ENCODE measurements around the gene CYTH1.
A peak's percentile ranks its signal among the peaks of the same experiment; 100 is the strongest.
"Not testable (repeated sequence)": the region's sequence is repeated elsewhere in the genome, so short reads cannot be mapped to it uniquely, and the experiment has no call there.

CYTH1 gene

GRCh38 chr17:78787444-78787843 lies 5.4 kb upstream of the CYTH1 start:
- no peak for DNase-seq (ENCODE audit: low read depth)

DNA sequence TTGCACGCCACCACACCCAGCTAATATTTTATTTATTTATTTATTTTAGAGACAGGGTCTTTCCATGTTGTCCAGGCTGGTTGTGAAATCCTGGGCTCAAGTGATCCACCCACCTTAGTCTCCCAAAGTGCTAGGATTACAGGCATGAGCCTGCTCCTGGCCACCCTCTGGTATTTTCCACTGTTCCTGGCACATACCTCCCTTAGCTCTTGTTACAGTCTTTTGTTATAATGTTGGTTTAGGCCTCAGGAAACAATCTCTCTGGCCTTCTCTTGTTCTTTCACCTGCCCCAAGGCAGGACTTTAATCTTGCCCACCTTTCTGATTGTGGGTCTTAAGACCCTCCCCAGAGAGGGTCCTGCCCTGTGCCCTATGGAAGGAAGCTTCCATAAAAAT lies 3.6 kb upstream of the CYTH1 start:
- no peak for DNase-seq (ENCODE audit: low read depth)

DNA sequence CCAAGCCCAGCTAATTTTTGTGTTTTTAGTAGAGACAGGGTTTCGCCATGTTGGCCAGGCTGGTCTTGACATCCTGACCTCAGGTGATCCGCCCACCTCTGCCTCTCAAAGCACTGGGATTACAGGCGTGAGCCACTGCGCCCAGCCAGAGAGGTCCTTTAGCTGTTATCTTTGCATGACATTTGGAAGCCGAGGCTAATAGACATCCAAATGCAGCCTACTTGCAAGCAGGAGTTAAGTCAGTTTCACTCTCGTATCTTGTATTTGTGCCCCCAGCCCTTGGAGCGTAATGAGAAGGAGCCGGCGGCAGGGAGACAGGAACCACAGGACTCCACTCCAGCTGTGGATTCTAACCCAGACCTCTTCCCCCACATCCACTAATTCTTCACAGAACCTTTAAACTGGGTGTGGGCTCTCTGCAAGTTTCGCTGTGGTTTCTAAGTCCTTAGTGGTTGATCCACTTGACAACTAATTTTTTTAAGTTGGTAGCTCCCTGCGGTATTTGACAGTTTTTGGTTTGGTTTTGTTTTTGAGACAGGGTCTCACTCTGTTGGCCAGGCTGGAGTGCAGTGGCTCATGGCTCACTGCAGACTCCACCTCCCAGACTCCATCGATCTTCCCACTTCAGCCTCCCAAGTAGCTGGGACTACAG lies 3.1 kb upstream of the CYTH1 start:
- DNase-seq (ENCODE audit: low read depth): no peak

DNA sequence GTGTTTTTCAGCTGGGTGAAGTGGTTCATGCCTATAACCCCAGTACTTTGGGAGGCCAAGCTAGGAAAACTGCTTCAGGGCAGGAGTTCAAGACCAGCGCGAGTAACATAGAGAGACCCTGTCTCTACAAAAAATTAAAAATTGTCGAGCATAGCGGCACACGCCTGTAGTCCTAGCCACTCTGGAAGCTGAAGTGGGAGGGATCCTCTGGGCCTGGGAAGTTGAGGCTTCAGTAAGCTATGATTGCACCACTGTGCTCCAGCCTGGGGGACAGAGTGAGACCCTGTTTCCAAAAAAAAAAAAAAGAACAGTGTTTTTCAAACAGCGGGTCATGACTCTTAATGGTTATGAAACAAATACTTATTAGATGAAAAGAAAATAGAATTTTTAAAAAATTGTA lies 2.3 kb upstream of the CYTH1 start:
- DNase-seq (ENCODE audit: low read depth): no peak

DNA sequence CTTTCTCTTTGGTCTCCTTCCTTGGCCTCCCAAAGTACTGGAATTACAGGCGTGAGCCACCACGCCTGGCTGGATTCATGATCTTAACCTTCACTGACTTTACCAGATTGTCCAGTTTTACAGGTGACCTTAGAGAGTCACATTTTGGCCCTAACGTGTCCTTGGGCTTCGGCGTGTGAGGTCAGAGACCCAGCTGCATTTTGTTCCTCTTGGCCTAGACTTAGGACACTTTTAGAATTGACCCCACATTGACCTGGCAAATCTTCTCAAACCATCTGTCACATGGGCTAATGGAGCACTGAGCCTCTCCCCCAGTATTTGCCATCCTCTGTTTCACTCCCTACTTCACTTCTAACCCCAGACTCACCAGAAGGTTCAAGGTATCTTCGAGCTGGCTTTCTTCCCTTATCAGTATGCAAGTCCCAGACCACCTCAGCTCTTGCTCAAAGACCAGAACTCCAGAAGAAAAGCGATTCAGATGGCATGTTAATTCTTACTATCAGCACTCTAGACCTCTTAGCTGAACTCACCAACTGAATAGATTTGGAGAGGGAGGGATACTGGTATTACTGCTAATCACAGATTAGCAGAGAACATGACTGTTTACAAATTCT lies 1.7 kb upstream of the CYTH1 start:
- DNase-seq (ENCODE audit: low read depth): no peak

DNA sequence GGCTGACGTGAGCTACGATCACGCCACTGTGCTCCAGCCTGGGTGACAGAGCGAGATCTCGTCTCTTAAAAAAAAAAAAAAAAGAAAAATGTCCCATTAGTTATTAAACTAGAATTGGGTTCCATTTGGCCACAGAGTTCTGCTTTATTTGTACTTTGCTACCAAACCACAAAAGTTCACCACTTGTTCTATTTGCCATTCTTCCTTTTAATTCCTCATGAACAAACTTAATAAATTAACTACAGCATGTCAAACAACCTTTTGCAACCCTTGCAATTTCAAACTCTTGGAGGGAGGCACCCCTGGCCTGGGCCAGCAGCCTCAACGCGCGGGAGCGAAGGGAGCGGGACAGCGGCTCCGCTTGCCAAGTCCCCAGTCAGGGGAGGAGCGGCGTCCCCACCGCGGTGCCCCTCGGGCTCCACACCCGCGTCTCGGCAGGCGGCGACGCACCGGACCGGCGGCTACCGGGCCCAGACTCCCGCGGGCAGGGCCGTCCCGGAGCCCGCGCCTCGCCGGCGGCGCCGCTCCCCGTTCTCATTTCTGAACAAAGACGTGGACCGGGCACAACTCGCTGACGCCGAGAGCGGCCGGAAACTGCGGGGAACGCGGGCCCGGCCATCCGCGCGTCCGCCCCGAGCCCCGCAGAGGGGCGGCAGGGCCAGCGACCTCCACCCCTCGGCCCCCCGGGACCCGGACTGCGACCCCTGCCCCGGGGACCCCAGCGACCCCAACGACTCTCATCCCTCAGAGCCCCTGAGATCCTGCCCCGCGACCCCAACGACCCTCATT lies 775 bp downstream of the CYTH1 start:
- no peak for DNase-seq (ENCODE audit: low read depth)

DNA sequence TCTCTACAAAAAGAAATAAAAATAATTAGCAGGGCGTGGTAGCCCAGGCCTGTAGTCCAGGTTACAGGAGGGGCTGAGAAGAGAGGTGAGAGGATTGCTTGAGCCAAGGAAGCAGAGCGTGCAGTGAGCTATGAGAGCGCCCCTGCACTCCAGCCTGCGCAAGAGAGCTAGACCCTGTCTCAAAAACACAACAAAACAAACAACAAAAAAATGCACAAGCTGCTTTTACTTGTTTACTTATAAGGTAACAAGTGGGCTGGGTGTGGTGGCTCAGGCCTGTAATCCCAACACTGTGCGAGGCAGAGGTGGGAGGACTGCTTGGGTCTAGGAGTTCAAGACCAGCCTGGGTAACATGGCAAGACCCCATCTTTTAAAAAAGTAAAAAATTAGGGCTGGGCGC lies 1.7 kb downstream of the CYTH1 start:
- DNase-seq (ENCODE audit: low read depth): no peak

DNA sequence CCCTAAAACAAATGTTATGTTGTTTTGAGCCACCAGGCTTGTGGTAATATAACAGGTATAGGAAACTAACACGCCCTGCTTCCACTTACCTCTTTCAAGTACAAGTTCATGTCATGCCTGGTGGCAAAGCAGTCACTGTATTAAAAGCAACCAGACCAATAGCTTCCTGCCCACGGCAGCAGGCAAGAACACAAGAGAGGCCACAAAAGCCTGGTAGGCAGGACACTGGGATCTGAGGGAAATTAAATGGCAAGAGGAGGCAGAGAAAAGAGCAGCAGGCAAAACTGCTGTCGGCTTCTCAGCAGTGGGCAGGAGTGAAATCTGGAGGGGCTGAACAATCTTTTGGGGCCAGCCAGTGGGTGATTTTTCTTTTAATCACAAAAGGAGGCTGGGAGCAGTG lies 2.2 kb downstream of the CYTH1 start:
- DNase-seq (ENCODE audit: low read depth): peak; percentile 41

- DNase-seq (ENCODE audit: low read depth): not testable (repeated sequence)
These were observed 2.8 kb downstream of the CYTH1 start for GRCh38 chr17:78779286-78779651.

DNA sequence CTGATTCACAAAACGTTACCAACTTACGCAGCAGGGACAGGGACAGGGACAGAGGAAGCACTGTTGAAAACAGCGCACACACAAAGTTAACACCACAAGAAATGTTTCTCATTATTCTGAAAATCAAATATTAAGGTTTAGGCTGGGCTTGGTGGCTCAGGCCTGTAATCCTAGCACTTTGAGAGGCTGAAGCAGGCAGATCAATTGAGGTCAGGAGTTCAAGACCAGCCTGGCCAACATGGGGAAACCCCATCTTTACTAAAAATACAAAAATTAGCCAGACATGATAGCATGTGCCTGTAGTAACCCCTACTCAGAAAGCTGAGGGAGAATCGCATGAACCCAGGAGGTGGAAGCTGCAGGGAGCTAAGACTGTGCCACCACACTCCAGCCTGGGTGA lies 4.2 kb downstream of the CYTH1 start:
- no peak for DNase-seq (ENCODE audit: low read depth)

GRCh38 chr17:78774956-78775571 lies 7.0 kb downstream of the CYTH1 start:
- DNase-seq (ENCODE audit: low read depth): peak; percentile 41

DNA sequence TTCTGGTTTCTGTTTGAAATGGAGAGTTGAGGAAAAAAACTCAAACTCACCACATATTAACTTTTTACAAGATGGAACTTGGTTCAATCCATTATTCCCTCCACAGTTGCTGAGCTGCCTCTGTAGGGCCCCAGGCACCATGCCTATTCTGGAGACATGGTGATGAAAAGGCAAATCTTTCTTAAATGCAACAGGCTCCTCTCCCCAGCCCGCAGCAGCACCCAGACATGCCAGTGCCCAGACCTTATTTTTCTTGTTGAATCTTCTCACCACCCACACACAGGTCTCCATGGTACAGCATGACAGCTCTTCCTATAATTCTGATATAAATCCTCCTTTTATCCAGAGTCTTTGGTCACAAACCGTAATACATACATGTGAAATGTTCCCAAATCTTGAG lies 7.6 kb downstream of the CYTH1 start:
- DNase-seq (ENCODE audit: low read depth): no peak

DNA sequence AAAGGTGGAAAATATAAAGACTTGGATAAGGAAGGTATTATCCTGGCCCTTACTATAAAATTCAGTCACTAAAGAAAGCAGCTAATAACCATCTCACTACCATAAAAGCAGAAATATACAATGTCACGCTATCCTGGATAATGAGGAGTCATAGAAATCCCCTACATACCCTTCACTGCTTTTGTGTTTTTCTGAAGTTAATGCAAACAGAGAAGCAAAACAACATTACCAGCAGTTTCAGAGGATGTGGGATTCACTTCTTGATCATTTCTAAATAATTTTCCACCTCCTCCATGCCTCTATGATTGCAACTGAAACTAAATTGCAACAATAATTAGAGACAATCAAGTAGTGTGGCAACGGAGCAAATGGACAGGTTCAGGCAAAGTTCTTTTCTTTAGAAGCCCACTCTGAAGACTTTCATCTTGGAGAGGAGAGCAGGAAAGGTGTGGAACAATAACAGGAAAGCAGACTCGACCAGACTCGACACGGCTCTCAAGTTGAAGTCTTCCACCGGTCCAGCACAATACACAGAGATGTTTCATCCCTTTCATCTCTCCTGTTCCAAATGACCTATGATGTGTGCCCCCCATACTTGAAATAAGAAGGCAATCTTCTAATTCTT lies 10.2 kb downstream of the CYTH1 start:
- no peak for DNase-seq (ENCODE audit: low read depth)

GRCh38 chr17:78769196-78769773 lies 12.8 kb downstream of the CYTH1 start:
- DNase-seq (ENCODE audit: low read depth): no peak

GRCh38 chr17:78767806-78768205 lies 14.3 kb downstream of the CYTH1 start:
- no peak for DNase-seq (ENCODE audit: low read depth)

GRCh38 chr17:78766743-78767294 lies 15.3 kb downstream of the CYTH1 start:
- no peak for DNase-seq (ENCODE audit: low read depth)

- no peak for DNase-seq (ENCODE audit: low read depth)
These were observed 15.8 kb downstream of the CYTH1 start for GRCh38 chr17:78766225-78766624.

GRCh38 chr17:78765821-78766220 lies 16.3 kb downstream of the CYTH1 start:
- no peak for DNase-seq (ENCODE audit: low read depth)

DNA sequence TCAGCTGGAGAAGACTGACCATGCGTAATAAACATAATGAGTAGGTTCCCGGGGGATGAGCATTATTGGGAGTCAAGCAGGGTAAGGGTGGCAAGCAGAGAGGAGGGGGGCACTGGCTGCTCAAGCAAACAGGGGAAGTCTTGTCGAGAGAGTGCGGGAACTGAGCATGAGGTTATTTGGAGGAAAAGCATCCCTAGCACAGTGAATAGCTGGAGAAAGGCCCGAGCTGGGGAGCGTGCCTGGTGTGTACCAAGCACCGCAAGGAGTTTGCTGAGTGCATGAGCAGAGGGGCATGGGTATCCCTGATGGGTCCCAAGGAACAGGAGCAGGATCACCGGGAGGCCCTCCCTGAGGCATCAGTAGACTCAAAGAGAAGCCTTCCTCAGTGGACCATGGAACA lies 17.2 kb downstream of the CYTH1 start:
- no peak for DNase-seq (ENCODE audit: low read depth)

- no peak for DNase-seq (ENCODE audit: low read depth)
These were observed 18.5 kb downstream of the CYTH1 start for GRCh38 chr17:78763561-78763960.

DNA sequence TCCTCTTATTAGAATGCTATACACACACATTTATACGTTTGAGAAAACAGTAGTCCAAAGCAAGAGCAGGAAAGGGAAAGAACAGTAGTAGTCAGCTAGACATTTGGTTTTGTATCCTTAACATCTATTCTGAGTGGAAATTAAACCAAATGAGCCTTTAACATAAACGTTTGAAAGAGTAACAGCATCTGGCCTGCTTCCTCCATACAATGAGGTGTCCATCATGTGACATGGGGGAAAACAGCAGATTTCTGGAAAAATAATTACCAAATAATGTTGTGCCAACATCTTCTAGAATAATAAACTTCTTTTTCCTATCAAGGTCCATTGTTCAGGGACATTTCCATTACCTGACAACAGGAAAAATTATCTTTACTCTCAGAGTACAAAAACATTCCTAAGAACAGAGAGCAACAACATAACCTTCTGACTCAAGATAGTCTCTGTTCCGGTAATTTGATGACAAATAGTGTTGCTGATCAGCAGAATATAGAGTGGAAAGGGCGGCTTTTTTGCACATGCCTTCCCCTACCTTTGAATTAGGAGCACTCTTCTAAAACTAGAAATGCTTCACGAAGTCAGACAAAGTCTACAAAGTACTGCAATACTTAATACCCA lies 20.2 kb downstream of the CYTH1 start:
- no peak for DNase-seq (ENCODE audit: low read depth)

Measured in activated T-cell treated with anti-CD3 and anti-CD28 coated beads for 1 hour (primary cell).